HepG2 (cell line): Measurements from ENCODE around the gene PCP4. TPM values are rescaled to one million over a fixed set of nuclear protein-coding genes. Genes with fewer than 3 reads are reported as not detected.

ENCODE experiments used
- ATAC-seq: fragments of 200-7000 bp; cut with Tn5 transposase; 3 replicates; pipeline ENCODE4 v1.9.1; 2020; ENCODE audit warnings: mild to moderate bottlenecking, moderate library complexity
- BruUV-seq: library from RNA; stranded (reverse); fragments of 400-500 nt; replicated peaks from 2 replicates; lab custom pipeline; 2021; lab: Mats Ljungman, UMichigan
- CTCF ChIA-PET: fragments of 300-600 bp; formaldehyde crosslinking; extraction: SDS; loops from one replicate; lab custom pipeline; 2021; ENCODE audit warnings: low total read pairs, inconsistent platforms, low intra/inter-chr PET ratio; lab: Yijun Ruan, JAX
- POLR2A ChIA-PET: fragments of 350-600 bp; sonication (Branson Sonifier 250); formaldehyde crosslinking; loops from one replicate; lab custom pipeline; 2020; ENCODE audit warnings: antibody characterized with exemption, inconsistent platforms; lab: Yijun Ruan, JAX
- DNase-seq: peaks from one replicate; pipeline ENCODE4 v3.0.0-alpha.2; 2015; ENCODE audit warnings: low spot score
- FAIRE-seq: peaks from 3 replicates; lab custom pipeline; 2011; peaks lifted over from hg19 to GRCh38; lab: Jason Lieb, UNC
- H2AFZ ChIP-seq: one replicate; pipeline ENCODE4 v1.6.1; 2011; ENCODE audit warnings: low read length, inconsistent platforms
- H3K27ac ChIP-seq: fragments of 300-600 bp; 3 replicates; pipeline ENCODE4 v1.8.0; 2011; ENCODE audit warnings: mixed run types, mild to moderate bottlenecking, mixed read lengths, low read length, inconsistent platforms; ENCODE audit not compliant: insufficient read depth; ENCODE audit errors: extremely low read length
- H3K27me3 ChIP-seq, 2 experiments: fragments of 200-600 bp in 1 of 2; 2 replicates in 1 of 2; 3 replicates in 1 of 2; pipeline versions ENCODE4 v1.6.0 to v1.8.0; 2011; ENCODE audit warnings: low read length in 2 of 2, mild to moderate bottlenecking in 2 of 2, moderate library complexity in 2 of 2, inconsistent platforms in 1 of 2; ENCODE audit not compliant: insufficient read depth in 2 of 2, control insufficient read depth in 1 of 2
- H3K36me3 ChIP-seq, 2 experiments: fragments of 200-600 bp in 1 of 2; replicated peaks in 1 of 2; 2 replicates in 1 of 2; 3 replicates in 1 of 2; pipeline versions ENCODE4 v1.5.1 to v1.8.0; 2011; ENCODE audit warnings: low read length in 2 of 2, inconsistent platforms in 1 of 2; ENCODE audit not compliant: insufficient read depth in 2 of 2, control insufficient read depth in 1 of 2
- H3K4me1 ChIP-seq: 2 replicates; pipeline ENCODE4 v1.5.1; 2012; ENCODE audit warnings: low read length, inconsistent platforms; ENCODE audit not compliant: insufficient read depth
- H3K4me2 ChIP-seq: 2 replicates; pipeline ENCODE4 v1.6.0; 2011; ENCODE audit warnings: low read depth, low read length, inconsistent platforms
- H3K4me3 ChIP-seq, 3 experiments: fragments of 200-600 bp in 1 of 3; sonication (generic), shearing (Covaris generic) in 1 of 3; replicated peaks in 1 of 3; 2 replicates each; pipeline ENCODE4 v1.5.1; 2011 to 2016; ENCODE audit warnings: low read length in 3 of 3, inconsistent platforms in 2 of 3, low read depth in 2 of 3, mild to moderate bottlenecking in 2 of 3, control low read depth in 1 of 3, mixed read lengths in 1 of 3; ENCODE audit not compliant: insufficient read depth in 1 of 3
- H3K79me2 ChIP-seq: one replicate; pipeline ENCODE4 v1.6.1; 2011; ENCODE audit warnings: low read length, inconsistent platforms; ENCODE audit not compliant: insufficient read depth
- H3K9ac ChIP-seq: 2 replicates; pipeline ENCODE4 v1.6.0; 2011; ENCODE audit warnings: mild to moderate bottlenecking, low read depth, low read length, inconsistent platforms; ENCODE audit not compliant: insufficient read depth
- H3K9me3 ChIP-seq: 2 replicates; pipeline ENCODE4 v1.5.1; 2012; ENCODE audit warnings: mild to moderate bottlenecking, low read length
- H4K20me1 ChIP-seq: 2 replicates; pipeline ENCODE4 v1.6.0; 2011; ENCODE audit warnings: inconsistent platforms, mild to moderate bottlenecking, low read length, moderate library complexity; ENCODE audit not compliant: insufficient read depth
- ATF4 ChIP-seq, 2 experiments: fragments of 450-650 bp in 1 of 2; sonication (generic) in 1 of 2; formaldehyde crosslinking; IDR thresholded peaks; 2 replicates each; pipeline versions ENCODE4 v1.5.0 to v1.8.0; 2020 to 2022; ENCODE audit warnings: mild to moderate bottlenecking in 1 of 2, missing genetic modification reagents in 1 of 2
- HDAC6 ChIP-seq: fragments of 200-600 bp; sonication (generic); IDR thresholded peaks from 2 replicates; pipeline ENCODE4 v1.7.0; 2017; ENCODE audit warnings: mild to moderate bottlenecking, antibody characterized with exemption, low read length, low read depth
- STAT5B ChIP-seq: sonication (generic); formaldehyde crosslinking; IDR thresholded peaks from 2 replicates; pipeline ENCODE4 v1.4.0; 2020; ENCODE audit warnings: missing genetic modification reagents
- TEF ChIP-seq: sonication (generic); formaldehyde crosslinking; IDR thresholded peaks from 2 replicates; pipeline ENCODE4 v1.5.0; 2020; ENCODE audit warnings: missing genetic modification reagents
- TGIF2 ChIP-seq: IDR thresholded peaks from 2 replicates; pipeline ENCODE4 v1.6.1; 2016; ENCODE audit warnings: control low read depth, missing compliant biosample characterization
- ZBTB40 ChIP-seq, 2 experiments: fragments of 450-650 bp in 1 of 2; sonication (generic) in 1 of 2; formaldehyde crosslinking in 1 of 2; IDR thresholded peaks; 2 replicates each; pipeline versions ENCODE4 v1.6.1 to v1.8.0; 2016 to 2022; ENCODE audit warnings: antibody characterized with exemption in 1 of 2, mild to moderate bottlenecking in 1 of 2, missing genetic modification reagents in 1 of 2
- ZC3H13 ChIP-seq: sonication (generic); formaldehyde crosslinking; IDR thresholded peaks from 2 replicates; pipeline ENCODE4 v1.8.1; 2023; ENCODE audit warnings: mild to moderate bottlenecking, missing genetic modification reagents, moderate library complexity
- ZNF562 ChIP-seq: sonication (generic); formaldehyde crosslinking; IDR thresholded peaks from 2 replicates; pipeline ENCODE4 v1.8.0; 2022; ENCODE audit warnings: missing genetic modification reagents, borderline replicate concordance
- WGBS: methylation state at CpG from one replicate; pipeline ENCODE4 v1.1.6; 2017; ENCODE audit warnings: low lambda C conversion rate; 5-methylcytosine and 5-hydroxymethylcytosine counted together
- in situ Hi-C: cut with HindIII; loops from 2 replicates; pipeline ENCODE4 v1.10.0; 2017; ENCODE audit warnings: low pct_unique_long_range_greater_than_20kb; ENCODE audit not compliant: extremely low pct_ligation_motif_present
- intact Hi-C: fragments of 100-400 bp; cut with micrococcal nuclease; formaldehyde crosslinking; loops from one replicate; pipeline ENCODE4 v1.10.0; 2022; ENCODE audit not compliant: unreplicated experiment
- polyA plus RNA-seq, 8 experiments: library from polyadenylated mRNA; depleted of rRNA in 3 of 8; stranded (reverse) in 7 of 8; unstranded in 1 of 8; fragments of >200 nt; fragmentation: Illumina TruSeq in 4 of 8; extraction: Trizol in 4 of 8; gene quantifications; 2 replicates each; pipeline versions ENCODE4 v1.2.1 to v1.2.3, GENCODE V29; 2011 to 2016; ENCODE audit warnings: low read depth in 4 of 8, missing spikeins in 1 of 8, mixed read lengths in 1 of 8; ENCODE audit not compliant: insufficient read depth in 1 of 8
- total RNA-seq, 5 experiments: library from RNA; depleted of rRNA; stranded (reverse); fragments of >200 nt; fragmentation: Illumina TruSeq; extraction: Trizol; gene quantifications; 2 replicates each; pipeline ENCODE4 v1.2.3, GENCODE V29; 2016; ENCODE audit warnings: low read depth in 1 of 5
- TF ChIP-seq, protein P1 (sequence below), 2 experiments: sonication (generic) in 1 of 2; formaldehyde crosslinking in 1 of 2; IDR thresholded peaks; 2 replicates each; pipeline versions ENCODE4 v1.5.1 to v1.6.1; 2011 to 2020; ENCODE audit warnings: borderline replicate concordance in 1 of 2, low read depth in 1 of 2, low read length in 1 of 2, mild to moderate bottlenecking in 1 of 2, missing genetic modification reagents in 1 of 2, moderate library complexity in 1 of 2

The PCP4 gene
- total and polyA plus RNA-seq, 2 of the 13 experiments (the other 11 are each of a cell fraction or from before 2014, with no cell fraction given) = not detected

GRCh38 chr21:39850333-39850732 is 16.9 kb upstream of the PCP4 start:
- no TSS peak for BruUV-seq
- POLR2A ChIA-PET = no interaction called here
- intact Hi-C loops (no loop called here), in situ Hi-C loops (no loop called here)
- Histone ChIP-seq H3K79me2 (no peaks in the 10 kb centered on the region), H3K27me3 (no peaks in the 10 kb centered on the region), H3K9ac (no peak overlapping the region), H3K36me3 (no peaks in the 10 kb centered on the region), H3K4me2 (no peak overlapping the region), H3K4me3 (no peak overlapping the region), H2AFZ (no peak overlapping the region), H3K27ac (no peak overlapping the region), H3K9me3 (peaks cover 96% of the 10 kb centered on the region), H3K4me1 (no peaks in the 10 kb centered on the region), H4K20me1 (no peaks in the 10 kb centered on the region)
- CTCF ChIA-PET = no interaction called here
- FAIRE-seq (no peak), DNase-seq (no peak), ATAC-seq (no peak)
- no CpG with 5 or more reads among the region's 2 CpGs for WGBS
- TF ChIP-seq ZC3H13 (no peak), ZBTB40 (IDR thresholded peaks at IDR 0.05) (no peak), ZBTB40 (CRISPR knock-in tag; IDR thresholded peaks at IDR 0.05) (no peak), HDAC6 (no peak), ZNF562 (CRISPR knock-in tag) (no peak), TGIF2 (no peak), TEF (CRISPR knock-in tag) (no peak), ATF4 (CRISPR knock-in tag; IDR thresholded peaks at IDR 0.05) (no peak), STAT5B (no peak)
- TF ChIP-seq, protein P1, sequence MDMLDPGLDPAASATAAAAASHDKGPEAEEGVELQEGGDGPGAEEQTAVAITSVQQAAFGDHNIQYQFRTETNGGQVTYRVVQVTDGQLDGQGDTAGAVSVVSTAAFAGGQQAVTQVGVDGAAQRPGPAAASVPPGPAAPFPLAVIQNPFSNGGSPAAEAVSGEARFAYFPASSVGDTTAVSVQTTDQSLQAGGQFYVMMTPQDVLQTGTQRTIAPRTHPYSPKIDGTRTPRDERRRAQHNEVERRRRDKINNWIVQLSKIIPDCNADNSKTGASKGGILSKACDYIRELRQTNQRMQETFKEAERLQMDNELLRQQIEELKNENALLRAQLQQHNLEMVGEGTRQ (IDR thresholded peaks at IDR 0.05; ENCODE audit: low read depth, low read length) = no peak
- TF ChIP-seq, protein P1 (CRISPR knock-in tag; IDR thresholded peaks at IDR 0.05; ENCODE audit: borderline replicate concordance) = no peak
